Mucosa of descending colon (tissue), 3 donors: Measurements from ENCODE around the gene C1orf74. TPM values are rescaled to one million over a fixed set of nuclear protein-coding genes. Genes with fewer than 3 reads are reported as not detected.

ENCODE experiments used
- ATAC-seq: fragments of 200-7000 bp; cut with Tn5 transposase; one replicate; pipeline ENCODE4 v1.9.1; 2020; ENCODE audit warnings: mild to moderate bottlenecking, moderate library complexity
- DNase-seq, 3 donors: peaks; one replicate each; pipeline ENCODE4 v3.0.0-alpha.2; 2020
- H3K36me3 ChIP-seq: fragments of 200-600 bp; one replicate; pipeline ENCODE4 v1.8.0; 2021; ENCODE audit warnings: low read depth, mild to moderate bottlenecking
- H3K4me1 ChIP-seq: fragments of 200-600 bp; one replicate; pipeline ENCODE4 v1.8.0; 2021; ENCODE audit warnings: low read depth, mild to moderate bottlenecking
- H3K4me3 ChIP-seq: fragments of 200-600 bp; one replicate; pipeline ENCODE4 v1.8.0; 2021; ENCODE audit warnings: mild to moderate bottlenecking
- H3K9me3 ChIP-seq: fragments of 200-600 bp; one replicate; pipeline ENCODE4 v1.8.0; 2021; ENCODE audit warnings: mild to moderate bottlenecking
- intact Hi-C, 2 donors: fragments of 100-400 bp; cut with DNase I in 1 of 2; cut with micrococcal nuclease in 1 of 2; formaldehyde crosslinking; loops; one replicate each; pipeline versions ENCODE4 v1.11.0 to v1.11.1; 2022; cut with DNase I, micrococcal nuclease
- total RNA-seq, 3 donors: library from RNA; stranded (reverse); fragmentation: NEBNext Ultra II Directional in 2 of 3; extraction: Animal tissue kit (Norgen Biotek cat#: 25700) in 2 of 3; gene quantifications; one replicate each; pipeline versions ENCODE4 v1.2.1 to v1.2.4, GENCODE V29; 2021 to 2023
- TF ChIP-seq, protein P1 (sequence below): fragments of 200-600 bp; IDR thresholded peaks from one replicate; pipeline ENCODE4 v1.8.0; 2022; ENCODE audit warnings: antibody characterized with exemption, mild to moderate bottlenecking
- donor health status: DM: no; HTN: no; CAD: no; lungs with moderate emphysema.
- donor health status: DM: no; HTN: no; CAD: no.
- donor health status: DM: no; HTN: yes; CAD: no.

Gene C1orf74
- total RNA-seq, 3 donors from 2014 or later, result 1.9 to 3.4 (median 2.7) TPM

DNA sequence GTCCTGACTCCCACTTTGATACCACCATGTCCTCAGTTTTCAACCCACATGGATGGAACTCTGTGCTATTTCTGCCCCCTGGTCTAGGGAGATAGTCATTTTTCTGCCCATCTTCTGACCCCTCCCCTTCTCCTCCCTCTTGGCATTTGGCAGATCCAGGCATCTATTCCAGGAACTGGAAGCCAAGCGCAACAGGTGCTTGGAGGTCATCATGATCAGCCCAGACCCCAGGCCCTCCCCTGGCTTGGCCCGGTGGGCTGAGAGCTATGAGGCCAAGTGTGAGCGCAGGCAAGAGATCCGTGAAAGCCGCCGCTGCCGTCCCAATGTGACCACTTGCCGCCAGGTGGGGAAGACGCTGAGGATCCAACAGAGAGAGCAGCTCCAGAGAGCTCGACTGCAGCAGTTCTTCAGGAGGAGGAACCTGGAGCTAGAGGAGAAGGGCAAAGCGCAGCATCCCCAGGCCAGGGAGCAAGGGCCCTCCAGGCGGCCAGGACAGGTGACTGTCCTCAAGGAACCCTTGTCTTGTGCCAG lies 24.5 kb downstream of the C1orf74 start:
- TF ChIP-seq, protein P1, sequence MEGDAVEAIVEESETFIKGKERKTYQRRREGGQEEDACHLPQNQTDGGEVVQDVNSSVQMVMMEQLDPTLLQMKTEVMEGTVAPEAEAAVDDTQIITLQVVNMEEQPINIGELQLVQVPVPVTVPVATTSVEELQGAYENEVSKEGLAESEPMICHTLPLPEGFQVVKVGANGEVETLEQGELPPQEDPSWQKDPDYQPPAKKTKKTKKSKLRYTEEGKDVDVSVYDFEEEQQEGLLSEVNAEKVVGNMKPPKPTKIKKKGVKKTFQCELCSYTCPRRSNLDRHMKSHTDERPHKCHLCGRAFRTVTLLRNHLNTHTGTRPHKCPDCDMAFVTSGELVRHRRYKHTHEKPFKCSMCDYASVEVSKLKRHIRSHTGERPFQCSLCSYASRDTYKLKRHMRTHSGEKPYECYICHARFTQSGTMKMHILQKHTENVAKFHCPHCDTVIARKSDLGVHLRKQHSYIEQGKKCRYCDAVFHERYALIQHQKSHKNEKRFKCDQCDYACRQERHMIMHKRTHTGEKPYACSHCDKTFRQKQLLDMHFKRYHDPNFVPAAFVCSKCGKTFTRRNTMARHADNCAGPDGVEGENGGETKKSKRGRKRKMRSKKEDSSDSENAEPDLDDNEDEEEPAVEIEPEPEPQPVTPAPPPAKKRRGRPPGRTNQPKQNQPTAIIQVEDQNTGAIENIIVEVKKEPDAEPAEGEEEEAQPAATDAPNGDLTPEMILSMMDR, result no peak
- intact Hi-C loops, result no loop called here
- DNase-seq (no peak), ATAC-seq (no peak)
- no peaks in the 10 kb centered on the region for H3K36me3 ChIP-seq
- no peak overlapping the region for H3K4me3 ChIP-seq
- H3K9me3 ChIP-seq, result no peaks in the 10 kb centered on the region
- H3K4me1 ChIP-seq, result no peaks in the 10 kb centered on the region

DNA sequence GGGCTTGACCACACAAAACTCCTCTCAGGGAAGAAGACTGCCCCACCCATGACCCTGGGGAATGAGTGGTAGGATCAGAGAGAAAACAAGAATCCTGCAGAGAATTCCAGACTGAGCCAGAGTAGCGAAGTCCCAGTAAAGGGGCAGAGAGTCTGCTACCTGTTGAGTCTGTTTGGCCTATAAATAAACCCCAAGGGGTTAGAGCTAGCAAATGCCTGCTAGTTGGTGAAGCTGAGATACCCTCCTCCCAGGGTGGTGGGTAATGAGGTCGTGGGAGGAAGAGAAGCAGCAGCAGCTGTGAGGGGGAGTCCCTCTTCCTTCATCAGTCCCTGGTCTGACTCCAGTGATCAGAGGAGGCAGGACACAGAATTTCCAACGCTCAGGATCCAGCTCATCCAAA lies 26.0 kb downstream of the C1orf74 start:
- Histone ChIP-seq H3K4me1 (no peaks in the 10 kb centered on the region), H3K4me3 (no peak overlapping the region), H3K36me3 (no peaks in the 10 kb centered on the region), H3K9me3 (no peaks in the 10 kb centered on the region)
- ATAC-seq (no peak), DNase-seq (no peak)
- TF ChIP-seq, protein P1, result no peak
- intact Hi-C loops, result no loop called here

DNA sequence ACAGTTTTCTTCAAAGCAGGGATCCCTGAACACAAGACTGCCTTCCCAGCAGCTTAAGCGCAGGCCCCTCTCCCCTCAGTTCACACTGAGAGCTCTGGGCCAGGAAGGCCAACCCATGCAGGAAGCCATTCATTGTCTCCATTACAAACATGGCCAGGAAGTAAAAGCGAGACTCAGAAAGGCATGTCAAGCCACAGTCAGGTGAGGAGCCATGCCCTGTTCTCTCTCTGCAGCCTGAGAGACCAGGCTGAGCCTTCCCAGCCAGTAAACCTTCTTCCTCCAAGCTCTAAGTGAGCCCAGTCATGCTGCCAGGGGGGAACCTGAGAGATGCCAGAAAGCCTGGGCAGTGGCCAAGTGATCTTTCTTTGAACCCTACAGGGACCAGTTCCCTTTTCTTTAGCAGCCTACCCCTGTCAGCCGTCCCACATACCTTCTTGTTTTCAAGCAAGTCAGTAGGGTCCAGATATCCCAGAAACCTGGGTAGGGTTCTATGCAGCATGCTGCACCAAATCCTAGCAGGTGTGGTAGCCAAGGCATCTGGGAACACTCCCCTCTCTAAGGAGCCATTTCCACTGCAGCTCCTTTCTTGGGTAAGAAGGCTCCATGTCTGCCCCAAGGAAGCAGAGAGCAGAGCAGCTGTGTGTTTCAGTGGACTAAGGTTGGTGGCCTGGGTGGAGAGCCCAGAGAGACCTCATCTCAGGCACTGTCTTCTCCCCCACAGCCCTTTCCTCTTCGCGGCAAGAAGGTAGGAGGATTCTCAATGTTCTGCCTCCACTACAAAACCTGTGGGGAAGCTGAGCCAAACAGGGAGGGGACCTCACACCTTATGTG lies 27.5 kb downstream of the C1orf74 start:
- intact Hi-C loops, result no loop called here
- TF ChIP-seq, protein P1, result no peak
- ATAC-seq, result peak; percentile 53
- Histone ChIP-seq H3K4me3 (no peak overlapping the region), H3K9me3 (no peaks in the 10 kb centered on the region), H3K36me3 (no peaks in the 10 kb centered on the region), H3K4me1 (no peaks in the 10 kb centered on the region)
- peak in 1 of 3 donors; percentile 26 for DNase-seq

DNA sequence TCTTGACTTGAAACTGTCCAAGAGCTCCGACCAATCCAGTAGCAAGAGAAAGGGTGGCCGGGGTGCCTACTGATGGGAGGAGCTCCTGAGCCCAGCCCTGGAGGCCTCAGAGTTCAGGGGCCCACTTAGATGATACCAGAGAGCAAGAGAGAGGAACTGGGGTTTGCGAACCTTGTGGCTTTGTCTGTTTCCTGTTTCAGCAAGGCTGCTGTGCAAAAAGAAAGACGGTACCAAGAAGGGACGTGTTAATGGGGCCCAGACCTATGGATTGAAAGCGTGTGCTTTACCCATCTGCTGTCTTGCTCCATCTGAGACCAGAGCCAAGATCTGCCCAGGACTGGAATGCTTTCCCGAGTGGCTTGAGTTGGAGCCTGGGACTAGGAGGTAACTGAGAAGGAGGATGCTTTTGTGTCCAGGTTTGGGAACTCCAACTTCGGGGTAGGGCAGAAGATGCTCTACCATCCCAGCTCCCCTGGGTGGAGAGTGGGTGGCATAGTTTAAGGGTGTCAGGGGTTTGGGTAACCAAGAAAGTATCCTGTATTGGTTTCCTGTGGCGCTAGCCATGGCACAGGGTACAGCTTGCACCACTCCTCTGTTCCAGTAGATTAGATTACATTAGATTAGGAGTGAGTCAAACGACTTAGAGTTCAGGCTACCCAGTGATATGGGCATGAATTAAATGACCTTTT lies 28.3 kb downstream of the C1orf74 start, which contains the start of gene TRAF3IP3:
Gene TRAF3IP3, plus strand, starts transcription at position 128 of the 689 bp plus-strand sequence. CDS start 3,987 bp downstream, outside the sequence.
- peak; percentile 41 to 80 (median 52) for DNase-seq
- intact Hi-C loops, result no loop called here
- Histone ChIP-seq H3K4me3 (no peak within 1 kb of the TSS), H3K4me1 (no peaks in the 10 kb centered on the region), H3K36me3 (no peaks in the 10 kb centered on the region), H3K9me3 (no peaks in the 10 kb centered on the region)
- TF ChIP-seq, protein P1, result no peak
- peak; percentile 89 for ATAC-seq

DNA sequence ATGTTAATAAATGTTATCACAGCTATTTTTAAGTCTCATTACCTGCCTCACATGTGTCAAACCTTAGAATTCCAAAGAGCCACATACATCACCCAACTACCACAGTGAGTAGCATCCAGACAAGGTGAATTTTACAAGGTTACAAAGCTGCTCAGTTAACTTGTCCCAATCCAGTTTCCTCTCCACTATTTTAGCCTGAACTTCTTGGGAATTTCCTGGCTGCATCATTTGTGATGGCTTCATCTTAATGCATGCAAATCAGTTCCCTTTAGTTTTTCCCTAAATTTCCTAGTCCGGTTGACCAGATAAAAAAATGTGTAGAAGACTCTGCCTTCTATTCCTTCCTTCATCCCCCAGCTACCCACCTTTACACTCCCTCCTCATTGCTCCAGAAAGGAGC lies 29.1 kb downstream of the C1orf74 start:
- ATAC-seq, result no peak
- Histone ChIP-seq H3K36me3 (no peaks in the 10 kb centered on the region), H3K4me3 (no peak overlapping the region), H3K4me1 (no peaks in the 10 kb centered on the region), H3K9me3 (no peaks in the 10 kb centered on the region)
- intact Hi-C loops, result no loop called here
- no peak for DNase-seq
- TF ChIP-seq, protein P1, result no peak
